ENCODE measurements around the gene LRRK2.

LRRK2 gene

GRCh38 chr12:40223646-40224045, 1.2 kb upstream of the LRRK2 start:
- no peaks in the 10 kb centered on the region for H3F3A ChIP-seq (ENCODE audit: low read depth)
- H3K9me2 ChIP-seq (replicated peaks; ENCODE audit: low read depth, low read length), result no peaks in the 10 kb centered on the region
- H2AFZ ChIP-seq (ENCODE audit: low read length), result no peak overlapping the region
- H3K79me2 ChIP-seq (ENCODE audit: insufficient read depth, low read length), result no peaks in the 10 kb centered on the region
- no peak overlapping the region for H3K4me2 ChIP-seq (ENCODE audit: low read depth, low read length, poor library complexity, severe bottlenecking)
- no peaks in the 10 kb centered on the region for H4K20me1 ChIP-seq (ENCODE audit: insufficient read depth, low read length, poor library complexity, severe bottlenecking)
- H3K36me3 ChIP-seq (ENCODE audit: insufficient read depth, low read length), result no peaks in the 10 kb centered on the region
- no peak for TF ChIP-seq EZH2phosphoT487 (IDR thresholded peaks at IDR 0.05; ENCODE audit: borderline replicate concordance)
- H3K4me1 ChIP-seq (ENCODE audit: insufficient read depth, low read length, poor library complexity, severe bottlenecking), result no peaks in the 10 kb centered on the region
- no peaks in the 10 kb centered on the region for H3K27me3 ChIP-seq (ENCODE audit: insufficient read depth, low read length, poor library complexity, severe bottlenecking)
- H3K9ac ChIP-seq (ENCODE audit: low read depth, low read length, poor library complexity, severe bottlenecking), result no peak overlapping the region
- H3K4me3 ChIP-seq (ENCODE audit: low read length, poor library complexity, severe bottlenecking), result no peak overlapping the region
- H3K9me3 ChIP-seq (ENCODE audit: insufficient read depth, low read depth, low read length), result no peaks in the 10 kb centered on the region

DNA sequence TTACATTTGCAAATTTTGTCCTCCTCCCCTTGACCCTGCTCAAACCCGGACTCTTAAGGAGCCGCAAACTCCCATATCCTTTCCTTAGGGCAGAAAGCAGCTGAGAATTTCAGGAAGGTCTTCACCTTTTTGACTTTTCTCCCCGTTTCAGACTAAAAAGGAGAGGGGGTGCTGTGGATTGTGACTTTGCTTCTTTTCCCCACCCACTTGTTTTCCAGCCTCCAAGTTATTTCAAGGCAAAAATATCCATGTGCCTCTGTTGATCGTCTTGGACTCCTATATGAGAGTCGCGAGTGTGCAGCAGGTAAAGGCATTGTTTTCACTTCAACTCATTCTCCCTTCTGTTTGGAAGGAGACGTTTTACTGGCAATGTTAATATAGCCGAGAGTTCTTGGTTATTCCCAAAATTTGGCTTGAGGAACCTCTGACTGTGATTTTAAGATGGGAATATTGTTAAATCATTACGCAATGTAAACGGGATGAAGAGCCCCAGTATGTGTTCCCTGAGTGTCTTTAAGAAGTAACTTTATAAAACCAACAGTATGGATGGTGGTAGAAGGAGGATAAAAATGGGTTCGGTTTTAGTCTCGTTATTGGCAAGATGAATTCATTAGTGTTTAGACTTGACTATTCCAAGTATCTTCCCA, 663 bp downstream of the LRRK2 start:
- Histone ChIP-seq H3K4me2 (ENCODE audit: low read depth, low read length, poor library complexity, severe bottlenecking) (no peak overlapping the region), H3F3A (ENCODE audit: low read depth) (no peaks in the 10 kb centered on the region), H3K4me1 (ENCODE audit: insufficient read depth, low read length, poor library complexity, severe bottlenecking) (no peaks in the 10 kb centered on the region), H3K9ac (ENCODE audit: low read depth, low read length, poor library complexity, severe bottlenecking) (no peak overlapping the region), H3K9me2 (replicated peaks; ENCODE audit: low read depth, low read length) (no peaks in the 10 kb centered on the region), H3K36me3 (ENCODE audit: insufficient read depth, low read length) (no peaks in the 10 kb centered on the region), H3K9me3 (ENCODE audit: insufficient read depth, low read depth, low read length) (no peaks in the 10 kb centered on the region), H4K20me1 (ENCODE audit: insufficient read depth, low read length, poor library complexity, severe bottlenecking) (no peaks in the 10 kb centered on the region), H3K79me2 (ENCODE audit: insufficient read depth, low read length) (no peaks in the 10 kb centered on the region), H3K27me3 (ENCODE audit: insufficient read depth, low read length, poor library complexity, severe bottlenecking) (no peaks in the 10 kb centered on the region), H2AFZ (ENCODE audit: low read length) (no peak overlapping the region), H3K4me3 (ENCODE audit: low read length, poor library complexity, severe bottlenecking) (no peak overlapping the region)
- TF ChIP-seq CTCF (conservative IDR thresholded peaks at IDR 0.05; ENCODE audit: low read length), result no peak

DNA sequence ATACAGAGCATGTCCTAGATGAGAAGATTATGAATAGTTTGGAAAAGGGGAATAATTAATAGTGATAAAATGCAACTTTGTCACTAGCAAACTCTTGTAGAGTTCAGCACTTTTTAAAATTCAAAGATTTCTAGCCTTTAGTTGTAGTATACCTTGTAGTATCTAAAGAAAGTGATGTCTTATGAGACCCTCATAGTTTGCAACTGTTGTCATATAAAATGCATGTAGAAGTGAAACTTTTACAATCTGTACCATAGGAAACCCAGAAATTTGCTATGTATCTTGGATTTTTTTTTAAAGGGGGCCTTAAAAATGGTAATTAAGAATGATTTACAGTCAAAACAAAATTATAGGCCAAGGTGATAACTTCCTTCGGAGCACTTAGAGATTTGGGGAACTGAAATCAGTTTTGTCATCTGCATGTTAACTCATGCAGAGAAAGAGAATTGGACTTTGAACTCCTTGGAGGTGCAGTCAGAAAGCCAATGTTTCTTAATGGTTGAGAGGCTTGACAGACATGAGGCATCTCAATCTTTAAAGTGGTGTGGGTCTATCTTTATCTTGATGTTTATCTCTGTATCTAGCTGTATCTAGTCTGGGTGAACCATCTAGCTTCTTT, 1.3 kb downstream of the LRRK2 start:
- Histone ChIP-seq H2AFZ (ENCODE audit: low read length) (no peak overlapping the region), H3F3A (ENCODE audit: low read depth) (no peaks in the 10 kb centered on the region), H3K4me3 (ENCODE audit: low read length, poor library complexity, severe bottlenecking) (no peak overlapping the region), H4K20me1 (ENCODE audit: insufficient read depth, low read length, poor library complexity, severe bottlenecking) (no peaks in the 10 kb centered on the region), H3K9ac (ENCODE audit: low read depth, low read length, poor library complexity, severe bottlenecking) (no peak overlapping the region), H3K79me2 (ENCODE audit: insufficient read depth, low read length) (no peaks in the 10 kb centered on the region), H3K9me3 (ENCODE audit: insufficient read depth, low read depth, low read length) (no peaks in the 10 kb centered on the region), H3K27me3 (ENCODE audit: insufficient read depth, low read length, poor library complexity, severe bottlenecking) (no peaks in the 10 kb centered on the region), H3K36me3 (ENCODE audit: insufficient read depth, low read length) (no peaks in the 10 kb centered on the region), H3K4me1 (ENCODE audit: insufficient read depth, low read length, poor library complexity, severe bottlenecking) (no peaks in the 10 kb centered on the region), H3K9me2 (replicated peaks; ENCODE audit: low read depth, low read length) (no peaks in the 10 kb centered on the region), H3K4me2 (ENCODE audit: low read depth, low read length, poor library complexity, severe bottlenecking) (no peak overlapping the region)
- TF ChIP-seq EZH2phosphoT487 (IDR thresholded peaks at IDR 0.05; ENCODE audit: borderline replicate concordance) (no peak), CTCF (conservative IDR thresholded peaks at IDR 0.05; ENCODE audit: low read length) (no peak)

DNA sequence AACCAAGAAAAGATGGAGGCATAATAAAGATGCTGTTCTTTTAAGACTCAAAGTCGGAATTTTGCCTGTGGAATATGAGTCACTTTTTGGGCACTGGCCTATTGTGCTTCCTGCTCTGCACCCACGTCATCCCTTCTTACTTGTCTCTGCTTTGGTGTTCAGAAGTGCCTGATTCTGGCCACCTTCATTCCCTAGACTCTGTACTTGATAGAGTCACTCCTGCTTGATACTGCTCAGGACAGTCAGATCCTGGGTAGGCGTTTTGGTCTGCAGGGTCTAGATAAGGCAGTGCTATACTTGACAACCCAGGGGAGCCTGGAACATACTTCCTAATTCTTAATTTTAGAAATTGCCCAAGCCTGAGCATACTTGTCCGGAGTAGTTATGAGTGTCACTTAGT, 1.9 kb downstream of the LRRK2 start:
- H3K9ac ChIP-seq (ENCODE audit: low read depth, low read length, poor library complexity, severe bottlenecking), result no peak overlapping the region
- no peak overlapping the region for H2AFZ ChIP-seq (ENCODE audit: low read length)
- H3F3A ChIP-seq (ENCODE audit: low read depth), result no peaks in the 10 kb centered on the region
- no peaks in the 10 kb centered on the region for H3K79me2 ChIP-seq (ENCODE audit: insufficient read depth, low read length)
- H3K9me3 ChIP-seq (ENCODE audit: insufficient read depth, low read depth, low read length), result no peaks in the 10 kb centered on the region
- no peaks in the 10 kb centered on the region for H3K9me2 ChIP-seq (replicated peaks; ENCODE audit: low read depth, low read length)
- no peak overlapping the region for H3K4me2 ChIP-seq (ENCODE audit: low read depth, low read length, poor library complexity, severe bottlenecking)
- no peaks in the 10 kb centered on the region for H3K4me1 ChIP-seq (ENCODE audit: insufficient read depth, low read length, poor library complexity, severe bottlenecking)
- TF ChIP-seq CTCF (conservative IDR thresholded peaks at IDR 0.05; ENCODE audit: low read length), result no peak
- TF ChIP-seq EZH2phosphoT487 (IDR thresholded peaks at IDR 0.05; ENCODE audit: borderline replicate concordance), result no peak
- no peak overlapping the region for H3K4me3 ChIP-seq (ENCODE audit: low read length, poor library complexity, severe bottlenecking)
- no peaks in the 10 kb centered on the region for H3K27me3 ChIP-seq (ENCODE audit: insufficient read depth, low read length, poor library complexity, severe bottlenecking)
- H4K20me1 ChIP-seq (ENCODE audit: insufficient read depth, low read length, poor library complexity, severe bottlenecking), result no peaks in the 10 kb centered on the region
- H3K36me3 ChIP-seq (ENCODE audit: insufficient read depth, low read length), result no peaks in the 10 kb centered on the region
